Right lobe of liver (tissue), 6 donors: ENCODE data around the gene KIF4A. TPM values are rescaled to one million over a fixed set of nuclear protein-coding genes. Genes with fewer than 3 reads are reported as not detected.
"Not testable (repeated sequence)": the region's sequence is repeated elsewhere in the genome, so short reads cannot be mapped to it uniquely, and the experiment has no call there.

ENCODE experiments used
- ATAC-seq, 4 donors: fragments of 200-7000 bp; cut with Tn5 transposase; one replicate each; pipeline ENCODE4 v1.9.1; 2020; ENCODE audit warnings: mild to moderate bottlenecking in 4 of 4, moderate library complexity in 4 of 4
- DNase-seq, 3 donors: peaks; one replicate each; pipeline ENCODE4 v3.0.0-alpha.2; 2020
- H3K27ac ChIP-seq, 3 donors: fragments of 200-600 bp; one replicate each; pipeline ENCODE4 v1.8.0; 2022
- H3K27me3 ChIP-seq, 2 donors: fragments of 200-600 bp; one replicate each; pipeline ENCODE4 v1.8.0; 2022
- H3K36me3 ChIP-seq, 4 donors: fragments of 200-600 bp; sonication (generic) in 1 of 4; one replicate each; pipeline versions ENCODE4 v1.5.1 to v1.8.0; 2017 to 2022; ENCODE audit warnings: control low read depth in 1 of 4
- H3K4me1 ChIP-seq, 4 donors: fragments of 200-600 bp; sonication (generic) in 1 of 4; one replicate each; pipeline versions ENCODE4 v1.5.1 to v1.8.0; 2017 to 2022; ENCODE audit warnings: control low read depth in 1 of 4
- H3K4me3 ChIP-seq, 3 donors: fragments of 200-600 bp; one replicate each; pipeline ENCODE4 v1.8.0; 2022
- H3K9me3 ChIP-seq, 4 donors: fragments of 200-600 bp; sonication (generic) in 1 of 4; one replicate each; pipeline versions ENCODE4 v1.5.1 to v1.8.0; 2017 to 2022; ENCODE audit warnings: control low read depth in 1 of 4
- POLR2A ChIP-seq: fragments of 450-650 bp; IDR thresholded peaks from one replicate; pipeline ENCODE4 v1.6.1; 2017; ENCODE audit warnings: antibody characterized with exemption, mild to moderate bottlenecking
- WGBS: methylation state at CpG from one replicate; pipeline ENCODE4 v1.1.6; 2018; ENCODE audit warnings: low coverage, low lambda C conversion rate; ENCODE audit not compliant: insufficient coverage; ENCODE audit errors: missing lambda C conversion rate; 5-methylcytosine and 5-hydroxymethylcytosine counted together
- intact Hi-C, 2 donors: fragments of 100-400 bp; cut with DNase I; formaldehyde crosslinking; loops; one replicate each; pipeline versions ENCODE4 v1.11.2 to v1.14.1; 2022
- total RNA-seq, 6 experiments: library from RNA; depleted of rRNA in 2 of 6; stranded (reverse); fragments of >200 nt in 2 of 6; fragmentation: NEBNext Ultra II Directional in 3 of 6; extraction: Animal tissue kit (Norgen Biotek cat#: 25700) in 3 of 6; gene quantifications; one replicate each; pipeline versions ENCODE4 v1.1.0 to v1.2.4, GENCODE V29; 2016 to 2023
- TF ChIP-seq, protein P1 (sequence below), 4 donors: fragments of 200-600 bp in 3 of 4; fragments of 450-650 bp in 1 of 4; IDR thresholded peaks; one replicate each; pipeline versions ENCODE4 v1.5.1 to v1.8.0; 2016 to 2022; ENCODE audit warnings: antibody characterized with exemption in 4 of 4, mild to moderate bottlenecking in 2 of 4
- donor health status: DM: no; HTN: yes; CAD: no.
- donor health status: DM: no; HTN: no; CAD: no.
- donor health status: DM: no; HTN: no; CAD: no.
- donor health status: DM: no; HTN: yes; CAD: no.
- donor health status: DM: no; HTN: yes; CAD: no.

Gene KIF4A
- total RNA-seq, 6 experiments from 2014 or later, result 0.19 to 1.4 (median 0.68) TPM; not detected in 1

DNA sequence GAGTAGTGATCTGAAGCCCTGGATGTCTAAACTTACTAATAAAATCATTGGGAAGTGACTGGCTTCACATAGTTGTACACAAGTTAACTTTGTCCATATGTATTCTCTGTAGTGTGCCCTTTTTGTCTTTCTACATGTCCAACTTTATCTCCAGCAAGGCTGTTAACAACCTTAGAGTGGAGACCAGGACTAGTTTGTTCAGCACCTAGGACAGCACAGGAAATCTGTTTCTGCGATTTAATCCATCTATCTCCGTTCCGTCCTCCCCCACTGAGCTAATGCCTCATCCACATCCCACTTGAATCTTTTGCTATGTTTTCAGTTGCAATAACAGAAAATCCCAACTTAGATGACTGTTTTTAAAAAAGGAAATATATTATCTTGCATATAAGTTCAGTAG lies 25.1 kb upstream of the KIF4A start:
- Histone ChIP-seq H3K9me3 (no peaks in the 10 kb centered on the region), H3K36me3 (no peaks in the 10 kb centered on the region), H3K27ac (no peak overlapping the region), H3K4me1 (no peaks in the 10 kb centered on the region), H3K27me3 (no peaks in the 10 kb centered on the region), H3K4me3 (no peak overlapping the region)
- no peak for ATAC-seq
- intact Hi-C loops, result no loop called here
- no peak for DNase-seq
- TF ChIP-seq, protein P1, sequence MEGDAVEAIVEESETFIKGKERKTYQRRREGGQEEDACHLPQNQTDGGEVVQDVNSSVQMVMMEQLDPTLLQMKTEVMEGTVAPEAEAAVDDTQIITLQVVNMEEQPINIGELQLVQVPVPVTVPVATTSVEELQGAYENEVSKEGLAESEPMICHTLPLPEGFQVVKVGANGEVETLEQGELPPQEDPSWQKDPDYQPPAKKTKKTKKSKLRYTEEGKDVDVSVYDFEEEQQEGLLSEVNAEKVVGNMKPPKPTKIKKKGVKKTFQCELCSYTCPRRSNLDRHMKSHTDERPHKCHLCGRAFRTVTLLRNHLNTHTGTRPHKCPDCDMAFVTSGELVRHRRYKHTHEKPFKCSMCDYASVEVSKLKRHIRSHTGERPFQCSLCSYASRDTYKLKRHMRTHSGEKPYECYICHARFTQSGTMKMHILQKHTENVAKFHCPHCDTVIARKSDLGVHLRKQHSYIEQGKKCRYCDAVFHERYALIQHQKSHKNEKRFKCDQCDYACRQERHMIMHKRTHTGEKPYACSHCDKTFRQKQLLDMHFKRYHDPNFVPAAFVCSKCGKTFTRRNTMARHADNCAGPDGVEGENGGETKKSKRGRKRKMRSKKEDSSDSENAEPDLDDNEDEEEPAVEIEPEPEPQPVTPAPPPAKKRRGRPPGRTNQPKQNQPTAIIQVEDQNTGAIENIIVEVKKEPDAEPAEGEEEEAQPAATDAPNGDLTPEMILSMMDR (IDR thresholded peaks at IDR 0.05), result no peak
- TF ChIP-seq POLR2A, result no peak
- WGBS, result 50% methylated on average over 3 of the region's 3 CpGs

DNA sequence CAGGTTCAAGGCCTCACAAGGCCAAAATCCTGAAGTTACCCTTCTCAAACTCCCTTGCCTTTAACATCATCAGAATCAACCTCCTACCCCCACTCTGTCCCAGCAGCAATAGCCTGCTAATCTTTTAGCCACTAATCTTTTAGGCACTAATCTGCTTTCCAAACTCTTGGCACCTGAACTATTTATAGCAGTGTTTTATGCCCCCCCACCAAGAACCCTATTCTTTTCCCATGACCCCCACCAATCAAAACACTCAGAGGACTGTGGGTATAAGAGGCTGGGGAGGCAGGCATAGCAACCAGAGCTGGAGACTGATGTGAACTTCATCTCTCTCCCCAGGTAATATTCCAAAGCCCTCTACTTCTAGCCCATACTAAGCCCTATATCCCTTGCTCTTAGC lies 21.9 kb upstream of the KIF4A start, which contains the start of gene ARR3:
ARR3 (plus strand) TSS at position 301 of the 400 bp plus-strand sequence. CDS start 1,052 bp downstream, outside the sequence.
- H3K27me3 ChIP-seq, result no peaks in the 10 kb centered on the region
- no peaks in the 10 kb centered on the region for H3K9me3 ChIP-seq
- no peaks in the 10 kb centered on the region for H3K4me1 ChIP-seq
- TF ChIP-seq, protein P1 (IDR thresholded peaks at IDR 0.05), result no peak
- no peak for TF ChIP-seq POLR2A
- intact Hi-C loops, result no loop called here
- no peak within 1 kb of the TSS for H3K27ac ChIP-seq
- no peak for DNase-seq
- no peaks in the 10 kb centered on the region for H3K36me3 ChIP-seq
- H3K4me3 ChIP-seq, result no peak within 1 kb of the TSS
- ATAC-seq, result no peak

DNA sequence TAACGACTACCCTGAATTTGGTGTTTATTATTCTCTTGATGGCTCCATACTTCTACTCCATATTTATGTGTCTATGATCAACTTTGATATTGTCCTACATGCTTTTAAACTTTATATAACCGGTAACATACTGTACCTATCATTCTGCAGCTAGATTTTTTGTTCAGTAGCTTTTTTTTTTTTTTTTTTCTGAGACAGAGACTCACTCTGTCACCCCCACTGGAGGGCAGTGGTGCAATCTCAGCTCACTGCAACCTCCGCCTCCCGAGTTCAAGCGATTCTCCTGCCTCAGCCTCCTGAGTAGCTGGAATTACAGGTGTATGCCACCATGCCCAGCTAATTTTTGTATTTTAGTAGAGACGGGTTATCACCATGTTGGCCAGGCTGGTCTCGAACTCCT lies 15.9 kb upstream of the KIF4A start:
- ATAC-seq, H3K4me3 ChIP-seq, H3K36me3 ChIP-seq, intact Hi-C loops, H3K9me3 ChIP-seq, H3K27ac ChIP-seq, H3K27me3 ChIP-seq, H3K4me1 ChIP-seq, DNase-seq: not testable (repeated sequence)
- WGBS, result 63% methylated on average over 6 of the region's 7 CpGs

DNA sequence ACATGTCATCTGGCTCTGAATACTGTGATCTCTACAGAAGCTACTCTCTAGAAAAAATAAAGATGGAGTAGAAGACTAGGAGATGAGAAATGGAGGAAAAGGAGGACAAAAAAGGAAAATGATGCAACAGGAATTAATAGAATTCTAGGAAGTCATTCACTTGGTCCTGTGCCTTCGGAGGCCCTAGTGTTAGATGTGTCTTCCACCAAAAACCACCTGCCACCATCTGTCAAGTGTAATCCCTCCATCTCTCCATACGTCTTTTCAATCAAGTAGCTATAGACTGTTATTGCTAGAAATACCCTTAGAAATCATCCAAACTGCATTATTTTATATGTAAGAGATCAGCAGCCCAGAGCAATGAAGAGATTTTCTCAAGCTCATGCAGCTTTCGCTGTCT lies 10.8 kb upstream of the KIF4A start:
- H3K4me1 ChIP-seq, result no peaks in the 10 kb centered on the region
- DNase-seq (no peak), ATAC-seq (no peak)
- no peaks in the 10 kb centered on the region for H3K27me3 ChIP-seq
- 75% methylated on average over 3 of the region's 3 CpGs for WGBS
- intact Hi-C loops, result no loop called here
- no peak overlapping the region for H3K4me3 ChIP-seq
- TF ChIP-seq, protein P1 (IDR thresholded peaks at IDR 0.05), result no peak
- no peak for TF ChIP-seq POLR2A
- H3K9me3 ChIP-seq, result no peaks in the 10 kb centered on the region
- no peaks in the 10 kb centered on the region for H3K36me3 ChIP-seq
- no peak overlapping the region for H3K27ac ChIP-seq

DNA sequence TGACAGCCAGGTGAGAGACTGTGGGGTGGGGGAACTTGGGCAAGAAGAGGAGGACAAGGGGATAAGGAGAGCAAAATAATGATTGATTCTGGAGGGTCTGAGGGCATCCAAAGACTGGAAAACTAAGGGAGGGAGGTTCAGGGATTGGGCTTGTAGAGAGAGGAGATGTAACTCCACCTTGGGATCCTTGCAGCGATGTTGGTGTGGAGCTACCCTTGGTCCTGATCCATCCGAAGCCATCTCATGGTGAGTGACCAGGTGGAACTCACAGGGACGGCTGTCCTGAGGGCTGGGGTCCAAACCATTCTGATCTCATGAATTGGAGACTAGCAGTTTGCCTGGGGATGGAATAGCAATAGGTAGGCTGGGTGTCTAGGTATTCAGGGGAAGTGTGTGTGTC lies 9.3 kb upstream of the KIF4A start:
- H3K36me3 ChIP-seq, result peaks cover 0 to 2% (median 0%) of the 10 kb centered on the region in 4 donors
- no peak for ATAC-seq

More for the DNA sequence above, 9.3 kb upstream of the KIF4A start:
- intact Hi-C loops, result no loop called here
- DNase-seq, result no peak
- WGBS, result 68% methylated on average over 3 of the region's 3 CpGs
- TF ChIP-seq, protein P1 (IDR thresholded peaks at IDR 0.05), result no peak
- TF ChIP-seq POLR2A, result no peak
- Histone ChIP-seq H3K9me3 (no peaks in the 10 kb centered on the region), H3K27ac (no peak overlapping the region), H3K4me1 (no peaks in the 10 kb centered on the region), H3K27me3 (no peaks in the 10 kb centered on the region), H3K4me3 (no peak overlapping the region)
